H1 (cell line): ENCODE measurements around the gene REM2. TPM values are rescaled to one million over a fixed set of nuclear protein-coding genes. Genes with fewer than 3 reads are reported as not detected.

ENCODE experiments used
- BACH1 ChIP-seq: IDR thresholded peaks from 2 replicates; pipeline ENCODE4 v1.6.1; 2012; ENCODE audit warnings: low read length, improper control_type of control experiment
- CHD7 ChIP-seq: fragments of 300-600 bp; sonication (generic); IDR thresholded peaks from 2 replicates; pipeline ENCODE4 v1.7.1; 2012; ENCODE audit warnings: low read length, moderate library complexity, mild to moderate bottlenecking, inconsistent platforms; ENCODE audit not compliant: insufficient replicate concordance
- EZH2 ChIP-seq: fragments of 200-600 bp; sonication (generic); IDR thresholded peaks from 2 replicates; pipeline ENCODE4 v1.7.1; 2012; ENCODE audit warnings: low read depth, mild to moderate bottlenecking, moderate library complexity, low read length, inconsistent platforms; ENCODE audit not compliant: severe bottlenecking
- GABPA ChIP-seq: IDR thresholded peaks from 2 replicates; pipeline ENCODE4 v1.6.1; 2011; ENCODE audit warnings: mild to moderate bottlenecking, low read length, moderate library complexity, borderline replicate concordance; ENCODE audit not compliant: insufficient read depth
- HDAC6 ChIP-seq: IDR thresholded peaks from one replicate; pipeline ENCODE4 v1.7.1; 2012; ENCODE audit warnings: low read depth, mild to moderate bottlenecking, inconsistent platforms, low read length, moderate library complexity
- POU5F1 ChIP-seq: IDR thresholded peaks from 2 replicates; pipeline ENCODE4 v1.6.1; 2011; ENCODE audit warnings: low read depth, mild to moderate bottlenecking, low read length, moderate library complexity
- SP2 ChIP-seq: IDR thresholded peaks from 2 replicates; pipeline ENCODE4 v1.6.1; 2012; ENCODE audit warnings: mild to moderate bottlenecking, low read length, inconsistent platforms
- TEAD4 ChIP-seq: IDR thresholded peaks from 2 replicates; pipeline ENCODE4 v1.6.1; 2012; ENCODE audit warnings: low read depth, low read length, inconsistent platforms, mixed read lengths
- USF2 ChIP-seq: IDR thresholded peaks from 2 replicates; pipeline ENCODE4 v1.6.1; 2011; ENCODE audit warnings: low read length, improper control_type of control experiment
- polyA plus RNA-seq, 7 experiments: library from polyadenylated mRNA; depleted of rRNA in 3 of 7; stranded (reverse) in 5 of 7; unstranded in 2 of 7; fragments of >200 nt in 5 of 7; fragments of 200-250 nt in 2 of 7; gene quantifications; 1 replicate in 5 of 7; 2 replicates in 1 of 7; 4 replicates in 1 of 7; pipeline versions ENCODE4 v1.2.1 to v1.2.3, GENCODE V29; 2011 to 2013; ENCODE audit warnings: missing spikeins in 2 of 7, mixed read lengths in 2 of 7
- total RNA-seq: library from RNA; stranded (reverse); fragmentation: NEBNext Ultra II Directional; extraction: Animal tissue kit (Norgen Biotek cat#: 25700); gene quantifications from 2 replicates; pipeline ENCODE4 v1.2.1, GENCODE V29; 2021

REM2 gene
- total and polyA plus RNA-seq, 2 of the 8 experiments (the other 6 are each of a cell fraction or from before 2014, with no cell fraction given): 1.00 to 1.1 TPM

GRCh38 chr14:22928237-22929103, 45.4 kb downstream of the REM2 start (continued):
- TF ChIP-seq CHD7: no peak
- no peak for TF ChIP-seq EZH2
- TF ChIP-seq HDAC6: no peak
- no peak for TF ChIP-seq BACH1
- TF ChIP-seq TEAD4: no peak
- TF ChIP-seq GABPA: no peak
- no peak for TF ChIP-seq SP2
- TF ChIP-seq USF2: no peak
- TF ChIP-seq POU5F1: no peak
